ENCODE data around the gene KIFC1. TPM values are rescaled to one million over a fixed set of nuclear protein-coding genes. Genes with fewer than 3 reads are reported as not detected.

Gene KIFC1
- total and polyA plus RNA-seq, 2 of the 4 experiments (the other 2 are of a cell fraction): 33.9 to 40.6 TPM

DNA sequence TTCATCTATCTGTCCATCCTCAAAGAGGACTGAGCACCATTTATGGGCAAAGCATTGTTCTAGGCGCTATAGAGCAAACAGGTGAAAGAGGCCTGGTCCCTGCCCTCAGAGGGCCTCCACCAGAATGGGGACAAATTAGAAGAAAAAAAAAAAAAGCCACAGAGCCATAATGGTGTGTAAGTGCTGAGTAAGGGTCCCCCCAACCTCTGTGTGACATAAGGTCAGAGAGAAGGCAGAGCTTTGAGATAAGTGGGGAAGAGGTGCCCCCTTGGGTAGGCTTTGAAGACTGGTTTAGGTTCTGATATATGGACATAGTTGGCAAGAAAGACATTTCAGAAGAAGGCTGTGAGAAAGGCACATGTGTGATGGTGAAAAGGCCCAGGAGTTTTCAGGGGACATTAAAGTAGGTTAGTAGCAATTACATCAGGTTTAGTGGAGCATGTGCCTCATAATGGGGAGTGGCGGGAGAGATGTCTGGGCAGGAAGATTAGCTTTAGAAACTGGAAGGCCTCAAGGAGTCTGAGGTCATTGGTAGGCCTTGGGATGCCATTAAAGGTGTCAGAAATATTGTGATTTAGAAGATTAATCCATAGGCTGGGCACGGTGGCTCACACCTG is 47.5 kb downstream of the KIFC1 start:
- ChIA-PET POLR2A (ENCODE audit: unreplicated experiment) (no interaction called here), CTCF (no interaction called here)
- no peak overlapping the region for H3K23ac ChIP-seq (ENCODE audit: low read depth, low read length)
- no peaks in the 10 kb centered on the region for H4K20me1 ChIP-seq (ENCODE audit: insufficient read depth, low read length)
- no peak overlapping the region for H2BK15ac ChIP-seq (ENCODE audit: low read depth, low read length)
- H2AK9ac ChIP-seq (replicated peaks; ENCODE audit: low read depth, low read length, poor library complexity): no peak overlapping the region
- BruUV-seq (replicated peaks): no TSS peak
- H3K36me3 ChIP-seq (ENCODE audit: control insufficient read depth, insufficient read depth, low read length): peaks cover 68% of the 10 kb centered on the region
- no peak overlapping the region for H3K27ac ChIP-seq (ENCODE audit: insufficient read depth, low read length)
- peaks cover 3% of the 10 kb centered on the region; the same call in 1 of the 2 replicates for H3K9me1 ChIP-seq (ENCODE audit: insufficient read depth, low read length)
- H3K4ac ChIP-seq (ENCODE audit: low read depth, low read length): no peak overlapping the region
- no peak overlapping the region for H2BK120ac ChIP-seq (ENCODE audit: low read depth, low read length)
- no CpG with 5 or more reads among the region's 3 CpGs for WGBS, 2 experiments (ENCODE audit: extremely low coverage in 2 of 2, insufficient read length in 1 of 2)
- no peak overlapping the region for H2AK5ac ChIP-seq (ENCODE audit: low read depth, low read length)
- H3K56ac ChIP-seq (ENCODE audit: extremely low read depth, insufficient read depth, low read length): no peak overlapping the region
- H2AFZ ChIP-seq (replicated peaks; ENCODE audit: low read length, poor library complexity): no peak overlapping the region
- no peaks in the 10 kb centered on the region for H3K4me1 ChIP-seq (ENCODE audit: control insufficient read depth, insufficient read depth, low read length)
- dilution Hi-C loops (cut with HindIII; ENCODE audit: low sequenced_read_pairs, unreplicated experiment): no loop called here
- H3K9me3 ChIP-seq (ENCODE audit: control insufficient read depth, insufficient read depth, low read length): no peaks in the 10 kb centered on the region
- no peak overlapping the region for H3K14ac ChIP-seq (replicated peaks; ENCODE audit: low read depth, low read length)
- no peak overlapping the region for H3K9ac ChIP-seq (ENCODE audit: low read depth, low read length)
- no peak overlapping the region for H3K4me3 ChIP-seq (ENCODE audit: insufficient read depth, low read depth, low read length)
- H4K91ac ChIP-seq (ENCODE audit: insufficient read depth, low read depth, low read length): no peak overlapping the region
- no peak overlapping the region for H3K4me2 ChIP-seq (ENCODE audit: low read depth, low read length)
- TF ChIP-seq, protein P1, sequence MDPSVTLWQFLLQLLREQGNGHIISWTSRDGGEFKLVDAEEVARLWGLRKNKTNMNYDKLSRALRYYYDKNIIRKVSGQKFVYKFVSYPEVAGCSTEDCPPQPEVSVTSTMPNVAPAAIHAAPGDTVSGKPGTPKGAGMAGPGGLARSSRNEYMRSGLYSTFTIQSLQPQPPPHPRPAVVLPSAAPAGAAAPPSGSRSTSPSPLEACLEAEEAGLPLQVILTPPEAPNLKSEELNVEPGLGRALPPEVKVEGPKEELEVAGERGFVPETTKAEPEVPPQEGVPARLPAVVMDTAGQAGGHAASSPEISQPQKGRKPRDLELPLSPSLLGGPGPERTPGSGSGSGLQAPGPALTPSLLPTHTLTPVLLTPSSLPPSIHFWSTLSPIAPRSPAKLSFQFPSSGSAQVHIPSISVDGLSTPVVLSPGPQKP (IDR thresholded peaks at IDR 0.05; ENCODE audit: borderline replicate concordance, low read depth, low read length): no peak
- TF ChIP-seq MAZ (IDR thresholded peaks at IDR 0.05; ENCODE audit: borderline replicate concordance, low read depth, low read length): no peak
- no peak for TF ChIP-seq RCOR1 (IDR thresholded peaks at IDR 0.05; ENCODE audit: insufficient replicate concordance, low read length)
- TF ChIP-seq CHD1 (IDR thresholded peaks at IDR 0.05; ENCODE audit: low read depth, low read length): no peak
- TF ChIP-seq MXI1 (IDR thresholded peaks at IDR 0.05; ENCODE audit: borderline replicate concordance, low read depth, low read length): no peak
- no peak overlapping the region for H3K18ac ChIP-seq (ENCODE audit: low read depth, low read length)
- no peaks in the 10 kb centered on the region for H3K27me3 ChIP-seq (ENCODE audit: control insufficient read depth, insufficient read depth, low read length)
- no peak overlapping the region for H2BK5ac ChIP-seq (ENCODE audit: low read depth, low read length, poor library complexity, severe bottlenecking)
- intact Hi-C loops (cut with micrococcal nuclease): no loop called here
- no peak overlapping the region for H2BK20ac ChIP-seq (ENCODE audit: low read depth, low read length)
- no peak for ATAC-seq (ENCODE audit: low read depth)
- no peak for DNase-seq
- H4K5ac ChIP-seq (ENCODE audit: low read depth, low read length): no peak overlapping the region
- H3K79me1 ChIP-seq (ENCODE audit: low read depth in 1 of 2, low read length in 2 of 2): peaks cover 9 to 14% of the 10 kb centered on the region in 2 experiments
- in situ Hi-C loops (cut with MboI; ENCODE audit: low sequenced_read_pairs): no loop called here
- H4K8ac ChIP-seq (ENCODE audit: low read depth in 2 of 2, low read length in 2 of 2): no peak overlapping the region
